Neural cell (in vitro differentiated cells): ENCODE measurements around the gene HPF1. TPM values are rescaled to one million over a fixed set of nuclear protein-coding genes. Genes with fewer than 3 reads are reported as not detected.

Source experiments
- H2AFZ ChIP-seq: fragments of 200-600, 300-800 bp; sonication (generic), shearing (Covaris generic); 2 replicates; pipeline ENCODE4 v1.6.0; 2014; ENCODE audit warnings: low read depth, mild to moderate bottlenecking, antibody characterized with exemption, low read length, moderate library complexity
- H3F3A ChIP-seq: fragments of 200-600 bp; shearing (Covaris generic); 2 replicates; pipeline ENCODE4 v1.6.1; 2016; ENCODE audit warnings: mild to moderate bottlenecking, moderate library complexity, mixed read lengths, antibody characterized with exemption, low read length; ENCODE audit not compliant: insufficient read depth, poor library complexity, severe bottlenecking
- H3K27ac ChIP-seq: fragments of 200-600, 300-800 bp; sonication (generic), shearing (Covaris generic); 2 replicates; pipeline ENCODE4 v1.5.1; 2014; ENCODE audit warnings: mild to moderate bottlenecking, low read length, moderate library complexity
- H3K27me3 ChIP-seq: fragments of 300-800, 200-600 bp; sonication (generic), shearing (Covaris generic); 2 replicates; pipeline ENCODE4 v1.6.0; 2014; ENCODE audit warnings: mild to moderate bottlenecking, low read depth, low read length, moderate library complexity; ENCODE audit not compliant: insufficient read depth
- H3K36me3 ChIP-seq: fragments of 300-800, 200-600 bp; sonication (generic), shearing (Covaris generic); 2 replicates; pipeline ENCODE4 v1.5.1; 2014; ENCODE audit warnings: mild to moderate bottlenecking, antibody characterized with exemption, low read length, moderate library complexity; ENCODE audit not compliant: insufficient read depth
- H3K4me2 ChIP-seq: fragments of 300-800, 200-600 bp; sonication (generic), shearing (Covaris generic); 2 replicates; pipeline ENCODE4 v1.6.0; 2014; ENCODE audit warnings: mild to moderate bottlenecking, low read length
- H3K4me3 ChIP-seq: fragments of 300-800, 200-600 bp; sonication (generic), shearing (Covaris generic); 2 replicates; pipeline ENCODE4 v1.5.1; 2014; ENCODE audit warnings: mild to moderate bottlenecking, low read length, moderate library complexity
- H3K79me2 ChIP-seq: fragments of 200-600 bp; shearing (Covaris generic); replicated peaks from 2 replicates; pipeline ENCODE4 v1.6.0; 2014; ENCODE audit warnings: mild to moderate bottlenecking, low read length, moderate library complexity; ENCODE audit not compliant: insufficient read depth
- H3K9ac ChIP-seq: fragments of 300-800, 200-600 bp; sonication (generic), shearing (Covaris generic); 2 replicates; pipeline ENCODE4 v1.6.1; 2016; ENCODE audit warnings: mild to moderate bottlenecking, low read length, mixed read lengths
- H3K9me2 ChIP-seq: fragments of 200-600 bp; shearing (Covaris generic); 2 replicates; pipeline ENCODE4 v1.6.1; 2016; ENCODE audit warnings: mild to moderate bottlenecking, low read length, mixed read lengths; ENCODE audit not compliant: insufficient read depth
- H3K9me3 ChIP-seq: fragments of 200-600, 300-800 bp; sonication (generic), shearing (Covaris generic); 2 replicates; pipeline ENCODE4 v1.6.1; 2016; ENCODE audit warnings: mild to moderate bottlenecking, mixed run types, low read length, moderate library complexity, mixed read lengths
- H4K20me1 ChIP-seq: fragments of 200-600 bp; shearing (Covaris generic); 2 replicates; pipeline ENCODE4 v1.6.1; 2016; ENCODE audit warnings: mild to moderate bottlenecking, mixed run types; ENCODE audit not compliant: insufficient read depth
- EP300 ChIP-seq: fragments of 450-650 bp; conservative IDR thresholded peaks from 2 replicates; pipeline ENCODE4 v1.6.1; 2014; ENCODE audit warnings: antibody characterized with exemption, mild to moderate bottlenecking, moderate library complexity; ENCODE audit not compliant: poor library complexity, severe bottlenecking
- EZH2 ChIP-seq: fragments of 200-600, 300-800 bp; shearing (Covaris generic), sonication (generic); IDR thresholded peaks from 2 replicates; pipeline ENCODE4 v1.6.1; 2014; ENCODE audit warnings: antibody characterized with exemption, low read length, borderline replicate concordance, mild to moderate bottlenecking; ENCODE audit not compliant: insufficient read depth, poor library complexity, severe bottlenecking
- MXI1 ChIP-seq: fragments of 450-650 bp; conservative IDR thresholded peaks from 2 replicates; pipeline ENCODE4 v1.6.1; 2014; ENCODE audit warnings: antibody characterized with exemption, mild to moderate bottlenecking; ENCODE audit not compliant: poor library complexity, severe bottlenecking
- POLR2AphosphoS5 ChIP-seq: IDR thresholded peaks from 2 replicates; pipeline ENCODE4 v1.6.1; 2012
- RAD21 ChIP-seq: fragments of 450-650 bp; conservative IDR thresholded peaks from 2 replicates; pipeline ENCODE4 v1.6.1; 2014; ENCODE audit warnings: antibody characterized with exemption, mild to moderate bottlenecking, moderate library complexity
- SMC3 ChIP-seq: fragments of 450-650 bp; conservative IDR thresholded peaks from 2 replicates; pipeline ENCODE4 v1.6.1; 2014; ENCODE audit warnings: antibody characterized with exemption, mild to moderate bottlenecking, moderate library complexity; ENCODE audit not compliant: poor library complexity
- TAF1 ChIP-seq: IDR thresholded peaks from 2 replicates; pipeline ENCODE4 v1.6.1; 2012; ENCODE audit warnings: low read depth
- polyA plus RNA-seq: library from polyadenylated mRNA; depleted of rRNA; stranded (reverse); fragments of >200 nt; gene quantifications from 2 replicates; pipeline ENCODE4 v1.2.3, GENCODE V29; 2014
- TF ChIP-seq, protein P1 (sequence below): fragments of 450-650 bp; IDR thresholded peaks from 2 replicates; pipeline ENCODE4 v1.5.1; 2014; ENCODE audit warnings: antibody characterized with exemption, mild to moderate bottlenecking, moderate library complexity; ENCODE audit not compliant: poor library complexity, severe bottlenecking
- TF ChIP-seq, protein P2 (sequence below): IDR thresholded peaks from 2 replicates; pipeline ENCODE4 v1.6.1; 2012; ENCODE audit warnings: borderline replicate concordance

Gene HPF1
- polyA plus RNA-seq, 1 donor from 2014 or later, result 143 TPM

DNA sequence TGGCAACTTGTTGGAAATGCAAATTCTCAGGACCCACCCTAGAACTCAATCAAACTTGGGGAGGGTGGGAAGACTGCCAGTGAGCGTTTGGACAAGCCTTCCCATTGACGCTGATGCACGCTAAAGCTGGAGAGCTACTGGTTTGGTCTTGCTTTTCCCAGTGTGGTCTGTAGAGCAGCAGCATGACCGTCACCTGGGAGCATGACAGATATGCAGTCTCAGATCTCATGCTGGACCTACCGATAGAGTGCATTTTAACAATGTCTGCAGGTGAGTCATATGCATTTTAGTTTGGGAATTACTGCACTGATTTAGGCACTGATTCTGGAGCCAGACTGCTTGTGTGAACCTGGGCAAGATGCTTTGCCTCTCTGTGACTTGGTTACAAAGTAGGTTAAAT is 27.2 kb downstream of the HPF1 start:
- no peak for TF ChIP-seq TAF1
- no peak for TF ChIP-seq SMC3
- no peak for TF ChIP-seq EP300
- TF ChIP-seq, protein P1, sequence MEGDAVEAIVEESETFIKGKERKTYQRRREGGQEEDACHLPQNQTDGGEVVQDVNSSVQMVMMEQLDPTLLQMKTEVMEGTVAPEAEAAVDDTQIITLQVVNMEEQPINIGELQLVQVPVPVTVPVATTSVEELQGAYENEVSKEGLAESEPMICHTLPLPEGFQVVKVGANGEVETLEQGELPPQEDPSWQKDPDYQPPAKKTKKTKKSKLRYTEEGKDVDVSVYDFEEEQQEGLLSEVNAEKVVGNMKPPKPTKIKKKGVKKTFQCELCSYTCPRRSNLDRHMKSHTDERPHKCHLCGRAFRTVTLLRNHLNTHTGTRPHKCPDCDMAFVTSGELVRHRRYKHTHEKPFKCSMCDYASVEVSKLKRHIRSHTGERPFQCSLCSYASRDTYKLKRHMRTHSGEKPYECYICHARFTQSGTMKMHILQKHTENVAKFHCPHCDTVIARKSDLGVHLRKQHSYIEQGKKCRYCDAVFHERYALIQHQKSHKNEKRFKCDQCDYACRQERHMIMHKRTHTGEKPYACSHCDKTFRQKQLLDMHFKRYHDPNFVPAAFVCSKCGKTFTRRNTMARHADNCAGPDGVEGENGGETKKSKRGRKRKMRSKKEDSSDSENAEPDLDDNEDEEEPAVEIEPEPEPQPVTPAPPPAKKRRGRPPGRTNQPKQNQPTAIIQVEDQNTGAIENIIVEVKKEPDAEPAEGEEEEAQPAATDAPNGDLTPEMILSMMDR, result no peak
- TF ChIP-seq RAD21, result no peak
- no peak for TF ChIP-seq POLR2AphosphoS5
- TF ChIP-seq, protein P2, sequence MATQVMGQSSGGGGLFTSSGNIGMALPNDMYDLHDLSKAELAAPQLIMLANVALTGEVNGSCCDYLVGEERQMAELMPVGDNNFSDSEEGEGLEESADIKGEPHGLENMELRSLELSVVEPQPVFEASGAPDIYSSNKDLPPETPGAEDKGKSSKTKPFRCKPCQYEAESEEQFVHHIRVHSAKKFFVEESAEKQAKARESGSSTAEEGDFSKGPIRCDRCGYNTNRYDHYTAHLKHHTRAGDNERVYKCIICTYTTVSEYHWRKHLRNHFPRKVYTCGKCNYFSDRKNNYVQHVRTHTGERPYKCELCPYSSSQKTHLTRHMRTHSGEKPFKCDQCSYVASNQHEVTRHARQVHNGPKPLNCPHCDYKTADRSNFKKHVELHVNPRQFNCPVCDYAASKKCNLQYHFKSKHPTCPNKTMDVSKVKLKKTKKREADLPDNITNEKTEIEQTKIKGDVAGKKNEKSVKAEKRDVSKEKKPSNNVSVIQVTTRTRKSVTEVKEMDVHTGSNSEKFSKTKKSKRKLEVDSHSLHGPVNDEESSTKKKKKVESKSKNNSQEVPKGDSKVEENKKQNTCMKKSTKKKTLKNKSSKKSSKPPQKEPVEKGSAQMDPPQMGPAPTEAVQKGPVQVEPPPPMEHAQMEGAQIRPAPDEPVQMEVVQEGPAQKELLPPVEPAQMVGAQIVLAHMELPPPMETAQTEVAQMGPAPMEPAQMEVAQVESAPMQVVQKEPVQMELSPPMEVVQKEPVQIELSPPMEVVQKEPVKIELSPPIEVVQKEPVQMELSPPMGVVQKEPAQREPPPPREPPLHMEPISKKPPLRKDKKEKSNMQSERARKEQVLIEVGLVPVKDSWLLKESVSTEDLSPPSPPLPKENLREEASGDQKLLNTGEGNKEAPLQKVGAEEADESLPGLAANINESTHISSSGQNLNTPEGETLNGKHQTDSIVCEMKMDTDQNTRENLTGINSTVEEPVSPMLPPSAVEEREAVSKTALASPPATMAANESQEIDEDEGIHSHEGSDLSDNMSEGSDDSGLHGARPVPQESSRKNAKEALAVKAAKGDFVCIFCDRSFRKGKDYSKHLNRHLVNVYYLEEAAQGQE, result no peak
- no peak for TF ChIP-seq MXI1
- no peak for TF ChIP-seq EZH2
- no peaks in the 10 kb centered on the region for H3K27me3 ChIP-seq

DNA sequence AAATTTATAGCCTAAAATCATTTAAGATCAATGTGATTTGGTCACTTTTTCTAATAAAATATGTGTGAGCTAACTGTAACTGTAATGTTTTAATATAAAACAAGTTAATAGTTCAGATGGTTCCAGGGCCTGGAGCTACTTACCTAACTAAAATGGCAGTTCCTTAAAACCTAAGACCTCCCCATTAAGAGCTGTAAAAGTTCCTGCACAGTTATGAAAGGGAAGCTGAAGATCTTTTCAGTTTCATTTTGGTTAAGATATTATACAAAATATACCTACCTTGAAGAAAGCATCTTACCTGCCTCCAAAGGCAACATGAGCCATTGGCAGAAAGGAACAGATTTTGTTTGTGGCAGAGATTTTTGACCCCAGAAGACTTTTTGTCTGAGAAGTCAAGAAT is 30.1 kb downstream of the HPF1 start:
- no peak overlapping the region for H2AFZ ChIP-seq
- no peaks in the 10 kb centered on the region for H3K27me3 ChIP-seq
- no peaks in the 10 kb centered on the region for H3F3A ChIP-seq
- H3K36me3 ChIP-seq, result peaks cover 7% of the 10 kb centered on the region
- TF ChIP-seq, protein P2, result no peak
- TF ChIP-seq, protein P1, result no peak
- TF ChIP-seq SMC3 (no peak), MXI1 (no peak), EP300 (no peak), POLR2AphosphoS5 (no peak), TAF1 (no peak)
- no peaks in the 10 kb centered on the region for H3K79me2 ChIP-seq
- no peaks in the 10 kb centered on the region for H3K9me2 ChIP-seq
- no peaks in the 10 kb centered on the region for H4K20me1 ChIP-seq
- no peak overlapping the region for H3K9ac ChIP-seq
- no peak overlapping the region for H3K27ac ChIP-seq
- H3K4me3 ChIP-seq, result no peak overlapping the region
- no peak overlapping the region for H3K4me2 ChIP-seq
- no peaks in the 10 kb centered on the region for H3K9me3 ChIP-seq

More for the DNA sequence above, 27.2 kb downstream of the HPF1 start:
- H3K79me2 ChIP-seq, result no peaks in the 10 kb centered on the region
- no peak overlapping the region for H3K27ac ChIP-seq
- no peak overlapping the region for H3K4me3 ChIP-seq
- H3K9ac ChIP-seq, result no peak overlapping the region
- no peak overlapping the region for H3K4me2 ChIP-seq
- H3F3A ChIP-seq, result no peaks in the 10 kb centered on the region
- no peaks in the 10 kb centered on the region for H3K9me2 ChIP-seq
- H4K20me1 ChIP-seq, result no peaks in the 10 kb centered on the region
- H3K9me3 ChIP-seq, result no peaks in the 10 kb centered on the region
- H2AFZ ChIP-seq, result no peak overlapping the region
- peaks cover 7% of the 10 kb centered on the region for H3K36me3 ChIP-seq
